ENCODE results near the gene CSKMT. TPM values are rescaled to one million over a fixed set of nuclear protein-coding genes. Genes with fewer than 3 reads are reported as not detected.
A peak's percentile ranks its signal among the peaks of the same experiment; 100 is the strongest.

Gene CSKMT
- total RNA-seq, 2 donors from 2014 or later = 29.9 to 39.4 TPM

- peaks cover 62% of the 10 kb centered on the region for H3K36me3 ChIP-seq (ENCODE audit: control insufficient read depth, insufficient read depth, low read length)
- TF ChIP-seq, protein P1, sequence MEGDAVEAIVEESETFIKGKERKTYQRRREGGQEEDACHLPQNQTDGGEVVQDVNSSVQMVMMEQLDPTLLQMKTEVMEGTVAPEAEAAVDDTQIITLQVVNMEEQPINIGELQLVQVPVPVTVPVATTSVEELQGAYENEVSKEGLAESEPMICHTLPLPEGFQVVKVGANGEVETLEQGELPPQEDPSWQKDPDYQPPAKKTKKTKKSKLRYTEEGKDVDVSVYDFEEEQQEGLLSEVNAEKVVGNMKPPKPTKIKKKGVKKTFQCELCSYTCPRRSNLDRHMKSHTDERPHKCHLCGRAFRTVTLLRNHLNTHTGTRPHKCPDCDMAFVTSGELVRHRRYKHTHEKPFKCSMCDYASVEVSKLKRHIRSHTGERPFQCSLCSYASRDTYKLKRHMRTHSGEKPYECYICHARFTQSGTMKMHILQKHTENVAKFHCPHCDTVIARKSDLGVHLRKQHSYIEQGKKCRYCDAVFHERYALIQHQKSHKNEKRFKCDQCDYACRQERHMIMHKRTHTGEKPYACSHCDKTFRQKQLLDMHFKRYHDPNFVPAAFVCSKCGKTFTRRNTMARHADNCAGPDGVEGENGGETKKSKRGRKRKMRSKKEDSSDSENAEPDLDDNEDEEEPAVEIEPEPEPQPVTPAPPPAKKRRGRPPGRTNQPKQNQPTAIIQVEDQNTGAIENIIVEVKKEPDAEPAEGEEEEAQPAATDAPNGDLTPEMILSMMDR (conservative IDR thresholded peaks at IDR 0.05) = no peak
- peaks cover 40% of the 10 kb centered on the region for H3K36me3 Mint-ChIP-seq (ENCODE audit: low read depth)
- peak overlapping the region; percentile 84 for H3K9ac ChIP-seq (ENCODE audit: extremely low read depth, low read length, poor library complexity, severe bottlenecking)
- peak overlapping the region; percentile 88 for H3K4me3 ChIP-seq (ENCODE audit: low read length)
- H3K9me3 ChIP-seq (ENCODE audit: control insufficient read depth, low read length) = no peaks in the 10 kb centered on the region
- no peaks in the 10 kb centered on the region for H3K9me3 Mint-ChIP-seq
- 10 to 11% methylated on average over 28 to 47 of the region's 47 CpGs for WGBS, 2 experiments (ENCODE audit: insufficient coverage in 1 of 2, insufficient read length in 1 of 2)
- H3K4me1 ChIP-seq (ENCODE audit: control insufficient read depth, insufficient read depth, low read length) = peaks cover 27% of the 10 kb centered on the region
- peaks cover 51% of the 10 kb centered on the region for H3K4me1 Mint-ChIP-seq
- H3K27me3 ChIP-seq (ENCODE audit: control insufficient read depth, insufficient read depth, low read length, poor library complexity, severe bottlenecking) = no peaks in the 10 kb centered on the region
- H3K27me3 Mint-ChIP-seq (ENCODE audit: insufficient read depth) = no peaks in the 10 kb centered on the region
- peak overlapping the region; percentile 96 for H3K27ac ChIP-seq (ENCODE audit: low read depth, low read length)
- H3K27ac Mint-ChIP-seq = peak overlapping the region; percentile 97
- DNase-seq = peak; percentile 98
- peak overlapping the region; percentile 73 for H3K4me3 Mint-ChIP-seq
These were observed 44.3 kb downstream of the CSKMT start for GRCh38 chr11:62709247-62710000.

DNA sequence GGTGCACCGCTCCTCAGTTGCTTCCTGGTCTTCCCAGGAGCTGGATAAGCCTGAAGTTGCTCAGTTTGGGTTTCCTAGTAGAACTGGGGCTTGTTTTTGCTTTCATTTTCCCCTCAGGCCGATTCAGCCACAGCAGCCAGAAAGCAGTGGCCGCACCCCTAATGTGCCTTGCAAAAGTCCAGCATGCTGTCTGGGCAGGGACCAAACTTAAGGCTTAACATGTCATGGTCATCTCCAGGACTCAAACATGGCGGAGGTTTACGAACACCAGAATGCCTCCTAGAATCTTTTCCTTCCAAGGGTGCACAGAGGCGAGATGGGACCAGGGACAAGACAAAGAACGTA lies 44.9 kb downstream of the CSKMT start:
- peak overlapping the region; percentile 97 for H3K27ac Mint-ChIP-seq
- H3K36me3 Mint-ChIP-seq (ENCODE audit: low read depth) = peaks cover 40% of the 10 kb centered on the region
- H3K27me3 ChIP-seq (ENCODE audit: control insufficient read depth, insufficient read depth, low read length, poor library complexity, severe bottlenecking) = no peaks in the 10 kb centered on the region
- peaks cover 27% of the 10 kb centered on the region for H3K4me1 ChIP-seq (ENCODE audit: control insufficient read depth, insufficient read depth, low read length)
- 81 to 82% methylated on average over 7 of the region's 7 CpGs for WGBS, 2 experiments (ENCODE audit: insufficient coverage in 1 of 2, insufficient read length in 1 of 2)
- TF ChIP-seq, protein P1 (conservative IDR thresholded peaks at IDR 0.05) = no peak
- H3K4me1 Mint-ChIP-seq = peaks cover 54% of the 10 kb centered on the region
- H3K36me3 ChIP-seq (ENCODE audit: control insufficient read depth, insufficient read depth, low read length) = peaks cover 62% of the 10 kb centered on the region
- H3K4me3 Mint-ChIP-seq = peak overlapping the region; percentile 73
- H3K27ac ChIP-seq (ENCODE audit: low read depth, low read length) = peak overlapping the region; percentile 96
- H3K4me3 ChIP-seq (ENCODE audit: low read length) = peak overlapping the region; percentile 88
- no peak for DNase-seq
- peak overlapping the region; percentile 84 for H3K9ac ChIP-seq (ENCODE audit: extremely low read depth, low read length, poor library complexity, severe bottlenecking)
- H3K27me3 Mint-ChIP-seq (ENCODE audit: insufficient read depth) = no peaks in the 10 kb centered on the region
- H3K9me3 ChIP-seq (ENCODE audit: control insufficient read depth, low read length) = no peaks in the 10 kb centered on the region
- no peaks in the 10 kb centered on the region for H3K9me3 Mint-ChIP-seq

DNA sequence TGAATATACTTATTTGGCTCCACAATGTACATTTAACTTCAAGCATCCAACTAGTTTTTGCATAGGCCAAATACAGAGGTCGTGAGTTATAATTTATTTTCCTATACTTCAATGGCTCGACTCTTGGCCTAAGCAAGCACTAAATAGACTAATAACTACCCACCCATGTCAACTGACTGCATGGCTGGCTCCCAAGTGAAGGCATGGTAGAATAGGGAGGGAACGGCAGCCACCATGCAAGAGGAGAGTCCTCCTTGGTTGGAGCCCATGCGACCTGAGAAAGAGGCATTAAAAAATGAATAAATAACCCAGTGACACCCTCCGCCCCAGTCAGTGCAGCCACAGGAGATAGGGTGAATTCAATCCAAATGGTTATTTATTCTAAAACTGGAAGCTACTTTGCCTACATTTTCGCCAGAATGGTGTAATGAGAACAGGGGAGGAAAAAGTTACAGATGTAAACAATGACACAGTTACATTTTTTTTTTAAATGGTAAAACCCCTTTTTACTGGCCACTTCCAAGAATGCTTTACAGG lies 47.2 kb downstream of the CSKMT start:
- no peak overlapping the region for H3K4me3 Mint-ChIP-seq
- peaks cover 77% of the 10 kb centered on the region for H3K36me3 ChIP-seq (ENCODE audit: control insufficient read depth, insufficient read depth, low read length)
- H3K9me3 ChIP-seq (ENCODE audit: control insufficient read depth, low read length) = no peaks in the 10 kb centered on the region
- no peaks in the 10 kb centered on the region for H3K9me3 Mint-ChIP-seq
- H3K27me3 Mint-ChIP-seq (ENCODE audit: insufficient read depth) = no peaks in the 10 kb centered on the region
- H3K27ac ChIP-seq (ENCODE audit: low read depth, low read length) = no peak overlapping the region
- H3K4me1 Mint-ChIP-seq = peaks cover 47% of the 10 kb centered on the region
- no peak for DNase-seq
- H3K36me3 Mint-ChIP-seq (ENCODE audit: low read depth) = peaks cover 61% of the 10 kb centered on the region
- no peak overlapping the region for H3K4me3 ChIP-seq (ENCODE audit: low read length)
- WGBS, 2 experiments (ENCODE audit: insufficient coverage in 1 of 2, insufficient read length in 1 of 2) = 95 to 100% methylated on average over 2 to 6 of the region's 6 CpGs
- H3K27me3 ChIP-seq (ENCODE audit: control insufficient read depth, insufficient read depth, low read length, poor library complexity, severe bottlenecking) = no peaks in the 10 kb centered on the region
- peak overlapping the region; percentile 76 for H3K27ac Mint-ChIP-seq
- no peak overlapping the region for H3K9ac ChIP-seq (ENCODE audit: extremely low read depth, low read length, poor library complexity, severe bottlenecking)
- TF ChIP-seq, protein P1 (conservative IDR thresholded peaks at IDR 0.05) = no peak
- peaks cover 12% of the 10 kb centered on the region for H3K4me1 ChIP-seq (ENCODE audit: control insufficient read depth, insufficient read depth, low read length)

All from endodermal cell (in vitro differentiated cells).